ENCODE results near the gene PSD4.

GRCh38 chr2:113203217-113203530 lies 29.4 kb downstream of the PSD4 start:
- TF ChIP-seq CTCF (IDR thresholded peaks at IDR 0.05) (no peak), POLR2A (IDR thresholded peaks at IDR 0.05) (no peak)

Data from esophagus squamous epithelium (tissue), 4 donors.